GM12801 (cell line): Measurements from ENCODE around the gene STAMBP.
"Not testable (repeated sequence)": the region's sequence is repeated elsewhere in the genome, so short reads cannot be mapped to it uniquely, and the experiment has no call there.

Source experiments
- CTCF ChIP-seq: IDR thresholded peaks from one replicate; pipeline ENCODE4 v1.5.1; 2011; ENCODE audit warnings: control low read depth; ENCODE audit not compliant: insufficient read length; ENCODE audit errors: extremely low read depth

STAMBP gene

GRCh38 chr2:73828818-73829570, at the start of gene STAMBP:
STAMBP (plus strand) TSS chr2:73828961; CDS start chr2:73830857, 1,896 bp downstream.
- no peak for TF ChIP-seq CTCF

- peak; percentile 62 for TF ChIP-seq CTCF
These were observed 49.1 kb upstream of the STAMBP start, which contains the start of gene DUSP11 for GRCh38 chr2:73779467-73780236. DUSP11 (minus strand) TSS chr2:73780103; CDS start chr2:73779974, 129 bp downstream.

- no peak for TF ChIP-seq CTCF
These were observed 48.6 kb upstream of the STAMBP start for GRCh38 chr2:73780237-73780582.

- not testable (repeated sequence) for TF ChIP-seq CTCF
These were observed 44.9 kb upstream of the STAMBP start, which contains the start of gene C2orf78 for GRCh38 chr2:73783883-73784282. C2orf78 (plus strand) TSS chr2:73784183; CDS start chr2:73784310, 127 bp downstream.

GRCh38 chr2:73811878-73812277, 16.9 kb upstream of the STAMBP start:
- TF ChIP-seq CTCF = no peak

GRCh38 chr2:73812635-73813034, 16.1 kb upstream of the STAMBP start:
- no peak for TF ChIP-seq CTCF

- TF ChIP-seq CTCF = no peak
These were observed 10.5 kb upstream of the STAMBP start for GRCh38 chr2:73818296-73818695.
